Neural cell (in vitro differentiated cells): ENCODE measurements around the gene NHERF2. TPM values are rescaled to one million over a fixed set of nuclear protein-coding genes. Genes with fewer than 3 reads are reported as not detected.

Experiments used
- H2AFZ ChIP-seq: fragments of 200-600, 300-800 bp; sonication (generic), shearing (Covaris generic); 2 replicates; pipeline ENCODE4 v1.6.0; 2014; ENCODE audit warnings: low read depth, mild to moderate bottlenecking, antibody characterized with exemption, low read length, moderate library complexity
- H3F3A ChIP-seq: fragments of 200-600 bp; shearing (Covaris generic); 2 replicates; pipeline ENCODE4 v1.6.1; 2016; ENCODE audit warnings: mild to moderate bottlenecking, moderate library complexity, mixed read lengths, antibody characterized with exemption, low read length; ENCODE audit not compliant: insufficient read depth, poor library complexity, severe bottlenecking
- H3K27ac ChIP-seq: fragments of 200-600, 300-800 bp; sonication (generic), shearing (Covaris generic); 2 replicates; pipeline ENCODE4 v1.5.1; 2014; ENCODE audit warnings: mild to moderate bottlenecking, low read length, moderate library complexity
- H3K27me3 ChIP-seq: fragments of 300-800, 200-600 bp; sonication (generic), shearing (Covaris generic); 2 replicates; pipeline ENCODE4 v1.6.0; 2014; ENCODE audit warnings: mild to moderate bottlenecking, low read depth, low read length, moderate library complexity; ENCODE audit not compliant: insufficient read depth
- H3K36me3 ChIP-seq: fragments of 300-800, 200-600 bp; sonication (generic), shearing (Covaris generic); 2 replicates; pipeline ENCODE4 v1.5.1; 2014; ENCODE audit warnings: mild to moderate bottlenecking, antibody characterized with exemption, low read length, moderate library complexity; ENCODE audit not compliant: insufficient read depth
- H3K4me2 ChIP-seq: fragments of 300-800, 200-600 bp; sonication (generic), shearing (Covaris generic); 2 replicates; pipeline ENCODE4 v1.6.0; 2014; ENCODE audit warnings: mild to moderate bottlenecking, low read length
- H3K4me3 ChIP-seq: fragments of 300-800, 200-600 bp; sonication (generic), shearing (Covaris generic); 2 replicates; pipeline ENCODE4 v1.5.1; 2014; ENCODE audit warnings: mild to moderate bottlenecking, low read length, moderate library complexity
- H3K79me2 ChIP-seq: fragments of 200-600 bp; shearing (Covaris generic); replicated peaks from 2 replicates; pipeline ENCODE4 v1.6.0; 2014; ENCODE audit warnings: mild to moderate bottlenecking, low read length, moderate library complexity; ENCODE audit not compliant: insufficient read depth
- H3K9ac ChIP-seq: fragments of 300-800, 200-600 bp; sonication (generic), shearing (Covaris generic); 2 replicates; pipeline ENCODE4 v1.6.1; 2016; ENCODE audit warnings: mild to moderate bottlenecking, low read length, mixed read lengths
- H3K9me2 ChIP-seq: fragments of 200-600 bp; shearing (Covaris generic); 2 replicates; pipeline ENCODE4 v1.6.1; 2016; ENCODE audit warnings: mild to moderate bottlenecking, low read length, mixed read lengths; ENCODE audit not compliant: insufficient read depth
- H3K9me3 ChIP-seq: fragments of 200-600, 300-800 bp; sonication (generic), shearing (Covaris generic); 2 replicates; pipeline ENCODE4 v1.6.1; 2016; ENCODE audit warnings: mild to moderate bottlenecking, mixed run types, low read length, moderate library complexity, mixed read lengths
- H4K20me1 ChIP-seq: fragments of 200-600 bp; shearing (Covaris generic); 2 replicates; pipeline ENCODE4 v1.6.1; 2016; ENCODE audit warnings: mild to moderate bottlenecking, mixed run types; ENCODE audit not compliant: insufficient read depth
- EP300 ChIP-seq: fragments of 450-650 bp; conservative IDR thresholded peaks from 2 replicates; pipeline ENCODE4 v1.6.1; 2014; ENCODE audit warnings: antibody characterized with exemption, mild to moderate bottlenecking, moderate library complexity; ENCODE audit not compliant: poor library complexity, severe bottlenecking
- EZH2 ChIP-seq: fragments of 200-600, 300-800 bp; shearing (Covaris generic), sonication (generic); IDR thresholded peaks from 2 replicates; pipeline ENCODE4 v1.6.1; 2014; ENCODE audit warnings: antibody characterized with exemption, low read length, borderline replicate concordance, mild to moderate bottlenecking; ENCODE audit not compliant: insufficient read depth, poor library complexity, severe bottlenecking
- MXI1 ChIP-seq: fragments of 450-650 bp; conservative IDR thresholded peaks from 2 replicates; pipeline ENCODE4 v1.6.1; 2014; ENCODE audit warnings: antibody characterized with exemption, mild to moderate bottlenecking; ENCODE audit not compliant: poor library complexity, severe bottlenecking
- POLR2AphosphoS5 ChIP-seq: IDR thresholded peaks from 2 replicates; pipeline ENCODE4 v1.6.1; 2012
- RAD21 ChIP-seq: fragments of 450-650 bp; conservative IDR thresholded peaks from 2 replicates; pipeline ENCODE4 v1.6.1; 2014; ENCODE audit warnings: antibody characterized with exemption, mild to moderate bottlenecking, moderate library complexity
- SMC3 ChIP-seq: fragments of 450-650 bp; conservative IDR thresholded peaks from 2 replicates; pipeline ENCODE4 v1.6.1; 2014; ENCODE audit warnings: antibody characterized with exemption, mild to moderate bottlenecking, moderate library complexity; ENCODE audit not compliant: poor library complexity
- TAF1 ChIP-seq: IDR thresholded peaks from 2 replicates; pipeline ENCODE4 v1.6.1; 2012; ENCODE audit warnings: low read depth
- polyA plus RNA-seq: library from polyadenylated mRNA; depleted of rRNA; stranded (reverse); fragments of >200 nt; gene quantifications from 2 replicates; pipeline ENCODE4 v1.2.3, GENCODE V29; 2014
- TF ChIP-seq, protein P1 (sequence below): fragments of 450-650 bp; IDR thresholded peaks from 2 replicates; pipeline ENCODE4 v1.5.1; 2014; ENCODE audit warnings: antibody characterized with exemption, mild to moderate bottlenecking, moderate library complexity; ENCODE audit not compliant: poor library complexity, severe bottlenecking
- TF ChIP-seq, protein P2 (sequence below): IDR thresholded peaks from 2 replicates; pipeline ENCODE4 v1.6.1; 2012; ENCODE audit warnings: borderline replicate concordance

Gene NHERF2
- polyA plus RNA-seq, 1 donor from 2014 or later, result 3.4 TPM

DNA sequence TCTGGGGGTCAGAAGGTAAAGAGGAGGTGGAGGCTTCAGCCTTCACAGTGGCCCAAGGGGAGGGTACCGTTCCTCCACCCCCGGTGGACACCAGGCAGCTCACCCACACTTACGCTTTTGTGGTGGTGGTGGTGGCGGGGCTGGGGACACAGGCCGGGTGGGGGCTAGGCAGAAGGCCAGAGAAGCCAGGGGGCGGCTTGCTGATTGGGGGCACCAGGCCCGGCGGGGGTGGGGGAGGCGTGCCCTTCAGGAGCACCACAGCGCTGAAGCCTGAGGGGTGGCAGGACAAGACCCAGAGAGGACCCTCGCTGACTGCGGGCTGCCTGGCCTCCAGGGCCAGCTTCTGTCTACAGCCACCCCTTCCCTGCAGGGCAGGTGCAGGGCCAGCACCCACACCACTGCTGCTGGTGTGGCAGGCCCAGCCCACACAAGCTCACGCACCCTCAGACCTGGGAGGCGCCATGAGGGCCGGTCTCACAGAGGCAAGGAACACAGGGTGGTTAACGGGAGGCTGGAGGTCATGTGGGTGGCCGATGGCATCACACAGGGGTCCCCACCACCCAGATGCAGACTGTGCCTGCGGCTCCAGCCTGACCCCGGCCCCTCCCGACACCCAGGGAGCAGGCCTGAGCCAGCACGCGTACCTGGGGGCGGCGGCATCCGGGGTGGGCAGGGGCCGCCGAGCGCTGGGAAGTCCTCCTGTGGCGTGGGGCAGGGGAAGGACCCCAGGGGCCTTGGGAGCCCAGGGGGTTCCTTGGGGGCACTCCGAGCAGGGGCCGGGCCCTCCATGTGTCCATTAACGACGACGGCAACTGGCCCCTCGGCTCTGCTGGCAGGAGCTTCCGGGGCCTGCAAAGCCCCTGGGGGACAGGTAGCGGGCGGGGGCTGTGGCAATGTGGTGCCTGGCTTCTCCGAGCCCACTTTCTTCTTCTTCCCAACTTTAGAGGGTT, 27.6 kb upstream of the NHERF2 start:
- Histone ChIP-seq H4K20me1 (no peaks in the 10 kb centered on the region), H2AFZ (no peak overlapping the region), H3K4me2 (no peak overlapping the region), H3K9me2 (no peaks in the 10 kb centered on the region), H3K9me3 (no peaks in the 10 kb centered on the region), H3K9ac (no peak overlapping the region), H3K36me3 (no peaks in the 10 kb centered on the region), H3F3A (no peaks in the 10 kb centered on the region), H3K79me2 (no peaks in the 10 kb centered on the region), H3K4me3 (no peak overlapping the region), H3K27me3 (no peaks in the 10 kb centered on the region), H3K27ac (no peak overlapping the region)
- no peak for TF ChIP-seq TAF1
- no peak for TF ChIP-seq RAD21
- TF ChIP-seq MXI1, result no peak
- TF ChIP-seq SMC3, result no peak
- no peak for TF ChIP-seq EP300
- TF ChIP-seq POLR2AphosphoS5, result no peak

DNA sequence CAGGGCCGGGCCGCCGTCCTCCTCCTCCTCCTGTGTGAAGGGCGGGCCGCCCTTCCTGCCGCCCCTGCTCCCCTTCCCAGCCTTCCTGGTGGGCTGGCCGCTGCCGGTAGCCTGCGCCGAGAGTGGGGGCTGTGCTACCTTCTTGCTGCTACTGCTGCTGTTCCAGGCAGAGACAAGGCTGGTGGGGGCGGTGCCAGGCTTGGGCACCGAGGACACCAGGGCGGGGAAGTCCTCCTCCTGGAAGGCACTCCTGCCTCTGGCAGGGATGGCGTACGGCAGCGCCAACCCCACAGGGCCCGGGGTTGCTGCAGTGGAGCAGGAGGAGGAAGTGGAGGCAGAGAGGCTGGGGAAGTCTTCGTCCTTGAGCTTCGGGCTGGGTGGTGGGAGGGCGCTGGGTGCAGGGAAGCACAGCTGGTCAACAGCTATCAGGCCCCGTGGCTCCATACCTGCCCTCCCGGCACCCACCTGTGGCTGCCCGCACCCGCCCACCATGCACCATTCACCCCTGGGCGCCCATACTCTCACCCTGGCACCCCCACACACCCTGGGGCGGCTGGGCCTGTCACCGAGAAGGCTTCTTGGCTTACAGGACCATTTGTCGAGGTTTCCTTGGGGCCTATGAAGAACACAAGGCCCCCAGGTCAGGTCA, 26.7 kb upstream of the NHERF2 start:
- no peak overlapping the region for H2AFZ ChIP-seq
- no peaks in the 10 kb centered on the region for H3F3A ChIP-seq
- H3K9me3 ChIP-seq, result no peaks in the 10 kb centered on the region
- TF ChIP-seq RAD21, result no peak
- TF ChIP-seq SMC3, result no peak
- no peak for TF ChIP-seq EP300
- no peak for TF ChIP-seq EZH2
- TF ChIP-seq, protein P1, sequence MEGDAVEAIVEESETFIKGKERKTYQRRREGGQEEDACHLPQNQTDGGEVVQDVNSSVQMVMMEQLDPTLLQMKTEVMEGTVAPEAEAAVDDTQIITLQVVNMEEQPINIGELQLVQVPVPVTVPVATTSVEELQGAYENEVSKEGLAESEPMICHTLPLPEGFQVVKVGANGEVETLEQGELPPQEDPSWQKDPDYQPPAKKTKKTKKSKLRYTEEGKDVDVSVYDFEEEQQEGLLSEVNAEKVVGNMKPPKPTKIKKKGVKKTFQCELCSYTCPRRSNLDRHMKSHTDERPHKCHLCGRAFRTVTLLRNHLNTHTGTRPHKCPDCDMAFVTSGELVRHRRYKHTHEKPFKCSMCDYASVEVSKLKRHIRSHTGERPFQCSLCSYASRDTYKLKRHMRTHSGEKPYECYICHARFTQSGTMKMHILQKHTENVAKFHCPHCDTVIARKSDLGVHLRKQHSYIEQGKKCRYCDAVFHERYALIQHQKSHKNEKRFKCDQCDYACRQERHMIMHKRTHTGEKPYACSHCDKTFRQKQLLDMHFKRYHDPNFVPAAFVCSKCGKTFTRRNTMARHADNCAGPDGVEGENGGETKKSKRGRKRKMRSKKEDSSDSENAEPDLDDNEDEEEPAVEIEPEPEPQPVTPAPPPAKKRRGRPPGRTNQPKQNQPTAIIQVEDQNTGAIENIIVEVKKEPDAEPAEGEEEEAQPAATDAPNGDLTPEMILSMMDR, result no peak
- no peak for TF ChIP-seq MXI1
- no peak for TF ChIP-seq POLR2AphosphoS5
- TF ChIP-seq, protein P2, sequence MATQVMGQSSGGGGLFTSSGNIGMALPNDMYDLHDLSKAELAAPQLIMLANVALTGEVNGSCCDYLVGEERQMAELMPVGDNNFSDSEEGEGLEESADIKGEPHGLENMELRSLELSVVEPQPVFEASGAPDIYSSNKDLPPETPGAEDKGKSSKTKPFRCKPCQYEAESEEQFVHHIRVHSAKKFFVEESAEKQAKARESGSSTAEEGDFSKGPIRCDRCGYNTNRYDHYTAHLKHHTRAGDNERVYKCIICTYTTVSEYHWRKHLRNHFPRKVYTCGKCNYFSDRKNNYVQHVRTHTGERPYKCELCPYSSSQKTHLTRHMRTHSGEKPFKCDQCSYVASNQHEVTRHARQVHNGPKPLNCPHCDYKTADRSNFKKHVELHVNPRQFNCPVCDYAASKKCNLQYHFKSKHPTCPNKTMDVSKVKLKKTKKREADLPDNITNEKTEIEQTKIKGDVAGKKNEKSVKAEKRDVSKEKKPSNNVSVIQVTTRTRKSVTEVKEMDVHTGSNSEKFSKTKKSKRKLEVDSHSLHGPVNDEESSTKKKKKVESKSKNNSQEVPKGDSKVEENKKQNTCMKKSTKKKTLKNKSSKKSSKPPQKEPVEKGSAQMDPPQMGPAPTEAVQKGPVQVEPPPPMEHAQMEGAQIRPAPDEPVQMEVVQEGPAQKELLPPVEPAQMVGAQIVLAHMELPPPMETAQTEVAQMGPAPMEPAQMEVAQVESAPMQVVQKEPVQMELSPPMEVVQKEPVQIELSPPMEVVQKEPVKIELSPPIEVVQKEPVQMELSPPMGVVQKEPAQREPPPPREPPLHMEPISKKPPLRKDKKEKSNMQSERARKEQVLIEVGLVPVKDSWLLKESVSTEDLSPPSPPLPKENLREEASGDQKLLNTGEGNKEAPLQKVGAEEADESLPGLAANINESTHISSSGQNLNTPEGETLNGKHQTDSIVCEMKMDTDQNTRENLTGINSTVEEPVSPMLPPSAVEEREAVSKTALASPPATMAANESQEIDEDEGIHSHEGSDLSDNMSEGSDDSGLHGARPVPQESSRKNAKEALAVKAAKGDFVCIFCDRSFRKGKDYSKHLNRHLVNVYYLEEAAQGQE, result no peak
- no peak for TF ChIP-seq TAF1
- H3K27me3 ChIP-seq, result no peaks in the 10 kb centered on the region
- H3K9me2 ChIP-seq, result no peaks in the 10 kb centered on the region
- H3K36me3 ChIP-seq, result no peaks in the 10 kb centered on the region
- no peaks in the 10 kb centered on the region for H3K79me2 ChIP-seq
- no peak overlapping the region for H3K27ac ChIP-seq
- no peaks in the 10 kb centered on the region for H4K20me1 ChIP-seq
- H3K4me2 ChIP-seq, result no peak overlapping the region
- H3K4me3 ChIP-seq, result no peak overlapping the region
- H3K9ac ChIP-seq, result no peak overlapping the region
